CD4-positive, alpha-beta T cell treated with Interferon gamma for 1 hour (primary cell): ENCODE measurements around the gene EDNRA.

Experiments
- DNase-seq: peaks from one replicate; pipeline ENCODE4 v3.0.0-alpha.2; 2020

The EDNRA gene

GRCh38 chr4:147498031-147498660, 17.2 kb downstream of the EDNRA start:
- DNase-seq = no peak

- DNase-seq = no peak
Observed at GRCh38 chr4:147508346-147508745, 27.4 kb downstream of the EDNRA start.

DNA sequence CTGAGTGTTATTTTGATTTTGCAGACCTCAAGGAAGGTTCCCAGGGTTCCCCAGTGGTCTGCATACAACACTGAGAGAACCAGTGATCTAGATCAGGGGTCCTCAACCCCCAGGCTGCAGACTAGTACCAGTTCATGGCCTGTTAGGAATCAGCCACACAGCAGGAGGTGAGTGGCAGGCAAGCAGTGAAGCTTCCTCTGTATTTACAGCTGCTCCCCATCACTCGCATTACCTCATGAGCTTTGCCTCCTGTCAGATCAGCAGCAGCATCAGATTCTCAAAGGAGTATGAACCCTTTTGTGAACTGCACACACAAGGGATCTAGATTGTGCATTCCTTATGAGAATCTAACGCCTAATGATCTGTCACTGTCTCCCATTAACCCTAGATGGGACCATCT, 28.5 kb downstream of the EDNRA start:
- no peak for DNase-seq

DNA sequence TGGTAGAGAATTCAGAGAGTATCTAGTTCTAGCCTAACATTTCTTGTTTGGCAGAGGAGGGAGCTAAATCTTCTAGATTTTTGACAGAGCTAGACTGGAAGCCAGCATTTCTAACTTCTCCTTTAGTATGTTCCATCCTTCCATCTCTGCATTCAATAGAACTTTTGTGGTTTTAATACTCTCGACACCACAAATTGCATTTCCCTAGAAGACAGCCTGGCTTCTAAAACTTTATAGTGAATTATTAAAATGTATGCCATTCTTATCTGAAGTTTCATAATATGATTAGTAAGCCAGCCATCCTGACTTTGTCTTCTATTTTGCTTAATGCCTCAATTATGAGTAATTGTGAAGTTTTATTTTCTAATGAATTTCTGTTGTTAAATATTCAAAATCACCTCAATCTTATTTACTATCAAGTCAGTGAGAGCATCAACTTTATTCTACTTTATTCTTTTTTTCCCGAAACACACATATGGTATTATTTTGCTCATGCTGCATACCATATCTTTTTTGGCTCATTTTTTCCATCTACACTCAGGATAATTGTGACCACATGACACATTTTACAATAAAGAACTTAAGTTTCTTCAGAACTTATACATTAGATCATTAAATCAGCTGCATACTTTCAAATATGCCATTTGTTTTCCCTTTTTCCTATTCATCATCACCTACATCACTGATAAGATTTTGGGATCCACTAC, 30.2 kb downstream of the EDNRA start:
- DNase-seq = no peak

- no peak for DNase-seq
Observed at GRCh38 chr4:147513091-147513490, 32.2 kb downstream of the EDNRA start.

GRCh38 chr4:147513952-147514351, 33.1 kb downstream of the EDNRA start:
- no peak for DNase-seq

DNA sequence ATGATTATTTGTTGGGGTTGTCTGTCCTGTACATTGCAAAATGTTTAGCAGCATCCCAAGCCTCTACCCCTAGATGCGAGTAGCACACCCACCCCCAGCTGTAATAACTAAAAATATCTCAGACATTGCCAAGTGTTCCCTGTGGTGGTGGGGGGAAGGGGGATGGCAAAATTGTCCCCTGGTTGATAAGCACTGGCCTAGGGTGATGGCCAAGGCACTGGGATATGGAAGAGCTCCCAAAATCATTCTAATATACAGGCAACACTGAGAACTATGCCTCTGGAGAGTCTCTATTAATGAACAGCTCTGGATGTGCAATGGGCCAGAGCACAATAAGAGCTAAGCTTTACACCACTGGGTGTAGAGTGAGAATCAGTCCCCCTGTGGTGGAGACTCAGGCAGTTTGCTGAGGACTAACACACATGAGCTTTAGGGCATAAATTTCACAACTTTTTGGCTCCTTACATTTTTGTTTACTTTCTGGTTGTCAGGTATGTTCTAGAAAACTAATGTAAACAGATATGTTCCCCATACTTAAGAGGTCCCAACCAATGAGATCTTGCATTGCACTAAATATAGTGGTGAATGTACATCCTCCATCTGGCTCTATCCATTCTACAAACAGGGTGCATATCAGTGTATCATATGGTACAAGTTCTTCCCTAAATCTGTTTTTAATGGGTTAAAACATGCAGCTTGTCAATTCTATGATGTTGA, 34.5 kb downstream of the EDNRA start:
- no peak for DNase-seq

- no peak for DNase-seq
Observed at GRCh38 chr4:147516133-147516532, 35.2 kb downstream of the EDNRA start.

- DNase-seq = no peak
Observed at GRCh38 chr4:147518086-147518485, 37.2 kb downstream of the EDNRA start.

DNA sequence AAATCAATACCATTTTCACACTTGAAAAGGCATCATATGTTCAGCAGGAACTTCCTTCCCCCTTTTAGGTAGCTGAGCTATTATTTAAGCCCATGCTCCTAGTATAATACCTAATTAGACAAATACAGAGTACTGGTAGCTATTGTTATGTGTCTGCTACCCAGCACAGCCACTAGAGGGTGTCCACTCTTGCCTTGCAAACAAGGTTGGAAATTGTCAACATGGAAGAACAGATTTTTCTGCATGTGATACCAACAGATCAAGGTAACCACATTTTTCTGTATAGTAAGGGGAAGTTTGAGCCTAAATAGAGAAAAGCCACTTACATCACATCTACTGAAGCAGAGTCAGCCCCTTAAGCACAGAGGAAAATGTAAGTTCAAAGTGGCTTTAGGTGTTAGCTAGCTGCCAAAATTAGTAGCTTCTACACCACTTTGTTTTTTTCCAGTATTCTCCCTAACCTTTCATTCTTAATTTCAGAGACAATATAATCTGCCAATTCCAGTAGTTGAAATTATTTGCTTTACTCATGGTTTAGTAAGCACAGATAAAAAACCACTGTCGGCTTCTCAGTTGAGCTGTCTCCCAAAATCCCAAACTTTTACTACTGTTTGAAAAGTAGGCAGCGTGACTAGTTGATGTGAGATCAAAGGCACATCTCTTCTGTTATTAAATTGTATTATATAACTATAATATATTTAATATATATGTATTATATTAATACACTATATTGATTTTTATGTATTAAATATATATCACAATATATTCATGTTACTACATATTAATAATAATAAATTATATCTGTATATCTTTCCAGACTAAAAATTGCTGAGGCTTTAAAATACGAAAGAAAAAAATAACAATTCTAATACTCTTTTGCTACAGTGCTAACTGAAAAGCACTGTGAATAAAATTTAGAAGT, 38.2 kb downstream of the EDNRA start:
- peak; percentile 12 for DNase-seq

DNA sequence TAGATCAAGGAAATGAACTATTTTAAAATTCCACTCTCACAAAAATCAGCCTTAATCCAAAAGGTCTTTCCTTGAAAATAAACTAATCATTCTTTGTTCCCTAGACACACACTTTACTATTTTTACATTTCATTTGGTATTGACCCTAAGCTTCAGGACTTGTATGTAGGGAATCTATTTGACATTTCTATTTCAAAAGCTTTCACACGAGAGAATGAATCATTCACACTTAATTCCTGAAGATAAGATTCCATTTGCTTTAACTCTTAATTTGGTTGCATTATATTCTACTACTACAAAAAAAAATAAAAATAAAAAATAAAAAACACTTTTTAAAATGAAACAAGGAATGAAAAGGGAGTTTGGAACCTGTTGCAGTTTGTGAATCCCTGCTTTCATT, 43.7 kb downstream of the EDNRA start:
- no peak for DNase-seq

DNA sequence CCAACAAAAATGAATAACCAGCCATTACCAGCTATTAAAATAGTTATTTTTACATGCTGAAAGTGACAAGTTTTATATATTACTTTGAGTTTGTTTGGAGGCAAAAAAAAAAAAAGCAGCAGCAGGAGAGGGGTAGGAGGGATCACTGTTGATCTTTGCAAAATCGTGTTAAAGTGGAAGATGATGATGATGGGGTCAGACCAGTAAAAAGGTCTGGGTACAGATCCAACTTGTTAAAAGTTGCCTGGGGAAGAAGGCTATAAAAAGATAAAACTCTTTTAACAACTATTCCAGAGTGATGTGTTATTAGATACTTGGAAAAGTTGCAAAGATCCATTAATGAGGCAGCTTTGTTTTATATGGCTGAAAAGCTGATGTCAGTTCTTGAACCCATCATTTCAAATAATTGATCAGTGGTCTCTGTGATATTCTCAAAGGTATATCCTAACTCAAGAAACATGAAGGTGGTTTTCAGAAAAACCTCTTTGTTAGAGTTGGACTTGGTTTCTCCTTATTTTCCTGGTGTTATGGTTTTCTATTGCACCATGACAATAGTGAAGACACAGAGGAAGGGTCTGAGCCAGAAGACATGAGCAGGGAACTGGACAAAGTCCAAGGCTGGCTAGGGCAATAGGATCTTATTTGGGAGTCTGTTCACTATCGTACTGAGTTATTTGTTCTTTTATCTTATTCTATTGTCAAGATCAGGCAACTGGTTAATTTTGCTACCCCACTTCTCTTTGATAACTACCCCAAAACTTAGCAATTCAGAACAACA, 44.8 kb downstream of the EDNRA start:
- DNase-seq = no peak

- DNase-seq = no peak
Observed at GRCh38 chr4:147526272-147526654, 45.4 kb downstream of the EDNRA start.

DNA sequence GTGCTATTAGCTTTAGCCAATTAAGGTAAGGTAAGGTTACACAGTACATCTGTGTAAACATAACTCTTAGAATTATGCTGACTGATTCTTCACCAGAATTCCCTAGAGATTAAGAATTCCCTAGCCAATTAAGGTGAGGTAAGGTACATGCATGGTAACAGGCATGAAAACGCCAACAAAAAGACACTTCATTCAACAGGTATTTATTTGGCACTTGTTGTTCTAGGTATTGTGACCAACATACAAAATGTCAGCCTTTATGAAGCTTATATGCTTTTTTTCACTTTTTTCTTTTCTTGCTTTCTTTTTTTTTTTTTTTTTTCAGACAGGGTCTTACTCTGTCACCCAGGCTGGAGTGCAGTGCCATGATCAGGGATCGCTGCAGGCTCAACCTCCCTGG, 47.2 kb downstream of the EDNRA start:
- no peak for DNase-seq

DNA sequence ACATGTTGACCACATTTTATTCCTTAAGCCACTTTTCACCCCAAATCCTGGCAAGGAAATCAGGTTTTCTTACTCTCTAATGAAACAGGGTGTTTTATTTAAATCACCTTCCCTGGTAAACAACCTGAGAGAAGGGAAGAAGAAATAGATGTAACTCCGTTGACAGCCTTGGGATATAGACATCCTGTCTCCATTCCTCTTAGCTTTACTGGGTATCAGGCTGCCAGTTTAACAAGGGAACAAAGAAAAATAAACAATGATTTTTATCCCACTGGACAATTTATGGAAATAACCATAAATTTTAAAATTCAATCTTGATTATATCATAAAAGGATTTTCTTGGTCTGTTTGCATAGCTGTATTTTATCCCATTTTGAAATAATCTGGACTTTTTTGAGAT, 49.2 kb downstream of the EDNRA start:
- no peak for DNase-seq

GRCh38 chr4:147530723-147531122, 49.8 kb downstream of the EDNRA start:
- no peak for DNase-seq

DNA sequence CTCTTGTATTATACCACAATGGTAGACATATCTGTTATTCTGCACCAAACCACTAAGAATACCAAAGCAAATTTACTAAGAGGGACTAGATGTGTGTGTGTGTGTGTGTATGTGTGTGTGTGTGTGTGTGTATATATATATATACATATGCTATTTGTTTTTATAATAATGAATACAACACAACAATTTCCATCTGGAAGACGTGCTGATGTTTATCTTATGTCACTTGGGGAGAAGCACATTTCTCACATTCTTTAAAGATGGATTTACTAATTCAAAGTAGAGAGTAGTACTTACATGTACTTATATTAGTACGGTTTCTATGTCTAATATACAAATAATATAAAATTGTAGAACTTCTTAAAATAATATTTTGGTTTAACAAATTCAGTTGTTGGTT, 52.0 kb downstream of the EDNRA start:
- DNase-seq = no peak

DNA sequence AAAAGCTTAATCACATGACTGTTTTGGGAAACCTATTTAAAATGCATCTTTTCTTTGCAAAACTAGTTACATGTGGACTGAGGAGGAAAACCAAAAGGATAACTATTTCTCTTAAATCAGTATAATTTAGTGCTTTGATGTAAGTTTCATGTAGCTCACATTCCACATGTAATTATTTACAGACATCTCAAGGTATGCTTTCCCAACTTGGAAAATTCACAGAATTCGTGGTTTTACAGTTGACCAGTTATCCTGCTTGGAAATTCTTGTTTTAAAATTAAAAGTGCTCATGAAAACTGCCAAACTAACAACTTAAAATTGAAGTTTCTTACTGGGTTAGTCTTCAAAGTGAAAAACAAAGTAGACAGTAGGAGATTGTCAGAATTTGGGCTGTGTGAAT, 52.4 kb downstream of the EDNRA start:
- DNase-seq = no peak

DNA sequence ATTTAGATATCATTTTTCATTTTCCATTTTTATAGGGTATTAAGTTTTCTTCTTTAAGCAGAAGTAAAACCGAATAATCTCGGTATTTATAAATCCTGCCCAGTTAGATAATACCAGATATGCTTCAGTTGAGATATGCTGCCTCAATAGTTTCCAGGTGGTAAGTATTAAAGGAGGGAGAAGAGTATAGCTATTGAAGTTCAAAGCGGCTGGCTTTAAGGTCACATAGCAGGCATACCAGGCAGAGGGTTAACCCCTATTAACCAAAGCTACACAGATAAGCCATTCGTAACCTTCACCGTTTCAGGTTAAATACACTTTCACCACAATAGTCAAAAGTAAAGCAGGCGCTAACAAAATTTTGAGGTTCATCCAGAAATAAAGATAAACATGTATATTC, 54.2 kb downstream of the EDNRA start:
- DNase-seq = no peak

GRCh38 chr4:147538711-147539110, 57.8 kb downstream of the EDNRA start:
- DNase-seq = no peak

GRCh38 chr4:147539959-147540358, 59.1 kb downstream of the EDNRA start:
- no peak for DNase-seq

DNA sequence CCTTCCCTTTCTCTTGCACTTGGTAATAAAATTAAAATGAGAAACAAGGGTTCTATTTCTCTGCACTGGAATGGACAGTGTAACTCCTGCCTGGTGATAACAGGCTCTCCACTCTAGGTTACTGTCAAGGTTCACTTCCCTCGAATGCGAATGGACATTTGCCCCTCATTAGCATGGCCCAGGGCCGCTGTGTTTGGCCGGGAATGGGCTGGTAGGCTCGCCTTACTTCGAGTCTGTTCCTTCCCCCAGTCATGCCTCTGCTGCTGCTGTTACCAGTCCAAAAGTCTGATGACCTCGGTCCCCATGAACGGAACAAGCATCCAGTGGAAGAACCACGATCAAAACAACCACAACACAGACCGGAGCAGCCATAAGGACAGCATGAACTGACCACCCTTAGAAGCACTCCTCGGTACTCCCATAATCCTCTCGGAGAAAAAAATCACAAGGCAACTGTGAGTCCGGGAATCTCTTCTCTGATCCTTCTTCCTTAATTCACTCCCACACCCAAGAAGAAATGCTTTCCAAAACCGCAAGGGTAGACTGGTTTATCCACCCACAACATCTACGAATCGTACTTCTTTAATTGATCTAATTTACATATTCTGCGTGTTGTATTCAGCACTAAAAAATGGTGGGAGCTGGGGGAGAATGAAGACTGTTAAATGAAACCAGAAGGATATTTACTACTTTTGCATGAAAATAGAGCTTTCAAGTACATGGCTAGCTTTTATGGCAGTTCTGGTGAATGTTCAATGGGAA, 61.5 kb downstream of the EDNRA start:
- no peak for DNase-seq
